ENCODE measurements around the gene KCNC3.

- TF ChIP-seq, protein P1, sequence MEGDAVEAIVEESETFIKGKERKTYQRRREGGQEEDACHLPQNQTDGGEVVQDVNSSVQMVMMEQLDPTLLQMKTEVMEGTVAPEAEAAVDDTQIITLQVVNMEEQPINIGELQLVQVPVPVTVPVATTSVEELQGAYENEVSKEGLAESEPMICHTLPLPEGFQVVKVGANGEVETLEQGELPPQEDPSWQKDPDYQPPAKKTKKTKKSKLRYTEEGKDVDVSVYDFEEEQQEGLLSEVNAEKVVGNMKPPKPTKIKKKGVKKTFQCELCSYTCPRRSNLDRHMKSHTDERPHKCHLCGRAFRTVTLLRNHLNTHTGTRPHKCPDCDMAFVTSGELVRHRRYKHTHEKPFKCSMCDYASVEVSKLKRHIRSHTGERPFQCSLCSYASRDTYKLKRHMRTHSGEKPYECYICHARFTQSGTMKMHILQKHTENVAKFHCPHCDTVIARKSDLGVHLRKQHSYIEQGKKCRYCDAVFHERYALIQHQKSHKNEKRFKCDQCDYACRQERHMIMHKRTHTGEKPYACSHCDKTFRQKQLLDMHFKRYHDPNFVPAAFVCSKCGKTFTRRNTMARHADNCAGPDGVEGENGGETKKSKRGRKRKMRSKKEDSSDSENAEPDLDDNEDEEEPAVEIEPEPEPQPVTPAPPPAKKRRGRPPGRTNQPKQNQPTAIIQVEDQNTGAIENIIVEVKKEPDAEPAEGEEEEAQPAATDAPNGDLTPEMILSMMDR (IDR thresholded peaks at IDR 0.05), result no peak
- TF ChIP-seq POLR2AphosphoS5 (IDR thresholded peaks at IDR 0.05) (no peak), POLR2A (IDR thresholded peaks at IDR 0.05) (no peak)
Measured at GRCh38 chr19:50331221-50331993, 2.2 kb upstream of the KCNC3 start.
